NCI-H446 (cell line): Measurements from ENCODE around the gene BTBD9.

Experiments
- DNase-seq, 2 experiments: peaks; one replicate each; lab custom pipeline; 2025; lab: John Stamatoyannopoulos, UW

BTBD9 gene

DNA sequence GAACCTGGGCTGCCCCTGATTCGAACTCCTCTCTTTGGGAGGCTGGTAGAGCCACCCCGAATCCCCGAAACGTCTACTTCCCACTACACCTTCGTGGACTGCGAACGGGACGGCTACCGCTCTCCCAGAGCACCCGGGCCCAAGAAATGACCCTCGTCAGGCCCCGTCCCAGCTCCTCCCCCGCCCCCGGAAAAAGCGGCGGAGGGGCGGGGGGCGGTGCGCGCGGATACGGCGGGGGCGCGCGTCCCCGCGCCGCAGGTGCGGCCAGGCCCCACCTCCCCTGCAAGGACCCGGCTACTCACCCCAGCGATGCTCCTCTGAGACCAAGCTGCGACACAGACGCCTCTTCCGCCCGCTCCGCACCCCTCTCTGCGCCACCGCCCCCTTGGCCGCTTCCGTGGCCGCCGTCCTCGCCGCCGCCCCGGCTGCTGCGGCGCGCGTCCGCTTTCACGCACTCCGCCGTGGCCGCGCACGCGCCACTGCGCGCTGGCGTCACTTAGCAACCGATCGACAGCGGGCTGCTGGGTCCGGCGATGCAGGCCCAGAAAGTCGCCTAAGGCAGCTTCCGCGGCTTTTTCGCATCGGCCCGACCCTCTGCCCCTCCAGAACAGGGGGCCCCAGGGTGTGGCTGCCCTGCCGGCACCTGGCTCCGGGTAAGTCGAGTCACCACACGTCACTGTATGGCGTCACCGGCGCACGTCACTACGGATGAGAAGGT, at the start of gene BTBD9:
Gene BTBD9, minus strand, starts transcription at position 432 of the 718 bp plus-strand sequence.
- DNase-seq: peak; percentile 60 to 83

DNA sequence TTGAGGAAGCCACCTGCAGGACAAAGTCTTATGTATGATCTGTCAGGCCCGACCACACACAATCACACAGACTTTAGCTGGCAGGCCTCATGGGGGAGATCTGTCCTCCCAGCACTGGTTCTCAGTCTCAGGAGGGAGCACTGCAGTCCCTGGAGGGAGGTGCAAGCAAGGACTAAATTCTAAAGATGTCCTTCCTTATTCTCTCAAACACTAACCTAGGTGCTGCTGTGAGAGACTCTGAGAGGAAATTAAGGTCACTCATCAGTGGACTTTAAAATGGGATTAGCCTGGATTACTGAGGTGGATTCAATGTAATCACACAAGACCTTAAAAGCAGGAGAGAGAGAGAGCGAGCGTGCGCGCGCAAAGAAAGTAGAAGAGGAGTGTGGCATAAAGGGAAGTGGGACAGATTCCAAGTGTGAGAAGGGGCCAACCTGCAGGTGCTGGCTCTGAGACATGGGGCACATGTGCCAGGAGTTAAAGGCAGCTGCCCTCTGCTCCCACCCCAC, 48.9 kb upstream of the BTBD9 start:
- no peak for DNase-seq

DNA sequence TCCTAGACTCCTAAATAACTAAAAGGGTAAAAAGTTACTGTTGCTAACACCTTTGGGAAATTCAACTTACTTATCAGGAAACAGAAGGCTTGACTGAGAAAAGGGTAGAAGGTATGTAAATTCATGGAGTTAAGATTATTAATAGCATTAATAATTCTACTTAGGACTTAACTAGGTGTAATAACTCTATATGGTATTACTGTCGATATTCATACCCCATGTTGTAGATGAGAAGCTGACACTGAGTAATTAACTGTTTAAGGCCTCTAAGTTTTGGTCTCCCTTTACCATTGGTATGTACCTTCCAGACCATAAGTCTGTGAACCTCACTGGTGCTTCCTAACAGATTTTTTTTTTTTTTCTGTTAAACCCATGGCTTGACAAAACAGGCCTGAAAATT, 47.8 kb upstream of the BTBD9 start:
- no peak for DNase-seq

DNA sequence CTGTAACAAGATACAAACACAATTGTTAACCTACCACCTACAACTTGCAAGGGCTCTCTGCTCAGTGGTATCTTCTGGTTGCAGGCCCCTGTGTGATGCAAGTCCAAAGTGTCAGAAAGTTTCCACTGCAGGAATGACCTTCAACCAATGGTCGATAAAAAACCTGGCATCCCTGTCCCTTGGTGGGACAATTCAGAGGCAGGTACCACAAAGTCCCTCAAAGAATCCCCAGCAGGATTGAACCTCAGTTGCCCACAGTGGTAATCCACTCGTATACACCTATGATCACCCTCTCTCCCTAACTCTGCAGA, 47.3 kb upstream of the BTBD9 start:
- DNase-seq: no peak

DNA sequence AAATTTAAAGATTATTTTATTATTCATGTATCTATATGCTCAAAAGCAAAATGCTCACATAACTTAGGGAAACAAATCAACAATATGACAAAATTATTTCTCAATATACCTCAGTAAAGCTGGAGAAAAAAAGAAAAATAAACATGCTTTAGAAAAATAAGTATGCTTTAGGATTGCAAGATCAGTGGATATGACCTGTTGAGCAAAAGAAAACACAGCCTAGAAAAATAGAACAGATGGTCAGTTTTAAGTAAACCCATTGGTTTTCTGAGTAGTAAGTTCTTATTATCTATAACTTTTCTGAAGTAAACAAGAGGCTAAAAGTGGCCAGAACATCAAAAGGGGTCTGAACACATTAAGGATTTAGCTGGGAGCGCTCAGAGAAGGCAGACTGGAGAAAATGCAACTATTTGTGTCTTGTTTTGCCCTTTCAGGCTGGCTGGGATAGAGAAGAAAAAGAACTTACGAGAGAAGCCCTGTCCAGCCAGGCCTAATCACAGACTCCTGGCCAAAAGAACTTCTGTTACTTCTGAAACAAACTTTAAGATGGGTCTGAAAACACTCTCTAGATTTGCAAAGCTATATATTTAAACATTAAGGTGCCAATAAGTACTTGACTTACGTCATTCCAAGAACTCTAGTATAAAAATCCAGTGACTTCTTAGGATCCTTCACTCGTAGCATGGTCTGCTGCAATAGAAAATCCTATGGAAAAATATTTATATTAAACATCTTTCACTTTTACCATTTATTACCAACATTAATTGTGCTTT, 46.7 kb upstream of the BTBD9 start:
- DNase-seq: no peak

DNA sequence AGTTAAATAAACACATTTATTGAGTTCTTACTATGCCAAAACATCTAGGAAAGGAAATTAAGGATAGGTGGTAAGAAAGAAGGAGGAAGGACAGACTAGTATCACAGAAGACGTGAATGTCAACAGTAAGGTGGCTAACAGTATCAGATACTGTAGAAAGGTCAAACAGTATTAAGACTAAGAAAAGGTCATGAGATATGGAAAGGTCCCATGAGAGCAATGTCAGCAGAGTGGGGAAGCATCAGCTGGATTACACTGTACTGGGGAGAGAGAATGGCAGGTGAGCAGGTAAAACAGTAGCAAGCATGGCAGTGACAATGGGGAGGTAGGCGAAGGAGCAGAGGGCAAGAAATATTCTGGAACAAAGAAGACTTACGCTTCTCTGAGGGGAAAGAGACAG, 45.2 kb upstream of the BTBD9 start:
- DNase-seq: no peak

DNA sequence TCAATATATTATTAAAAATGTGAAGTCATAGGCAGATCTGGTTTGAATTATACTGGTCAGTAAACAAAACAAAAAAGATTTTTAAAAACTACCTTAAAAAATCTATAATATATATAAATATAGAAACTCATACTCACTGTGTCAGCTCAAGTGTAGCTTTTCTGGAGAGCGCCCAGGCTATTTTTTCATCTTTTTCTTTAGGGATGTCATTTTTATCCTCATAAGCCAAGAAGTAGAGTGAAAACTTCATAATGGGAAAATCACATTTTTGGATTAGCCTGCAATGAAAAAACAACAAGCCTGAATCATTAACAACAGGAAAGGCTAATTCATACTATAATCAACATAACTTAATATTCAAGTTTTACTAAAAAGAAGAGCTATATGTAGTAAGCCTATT, 44.5 kb upstream of the BTBD9 start:
- no peak for DNase-seq

DNA sequence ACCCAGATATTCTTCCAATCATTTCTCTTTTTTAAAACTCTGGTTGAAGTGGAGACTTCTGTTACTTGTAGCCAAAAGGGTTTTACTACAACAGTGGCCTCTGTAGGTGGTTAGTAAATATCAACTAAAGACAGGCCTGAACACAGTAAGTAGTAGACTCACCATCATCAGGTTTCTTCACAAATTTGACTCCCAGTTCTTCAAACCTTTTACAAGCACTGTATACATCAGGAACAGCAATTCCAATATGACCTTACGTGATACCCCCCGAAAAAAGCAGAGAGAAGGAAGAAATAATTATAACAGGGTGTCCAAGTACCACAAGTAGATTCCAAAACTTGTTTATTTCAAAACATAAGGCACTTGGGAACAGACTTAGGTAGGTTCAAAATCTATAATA, 42.1 kb upstream of the BTBD9 start:
- DNase-seq: no peak

DNA sequence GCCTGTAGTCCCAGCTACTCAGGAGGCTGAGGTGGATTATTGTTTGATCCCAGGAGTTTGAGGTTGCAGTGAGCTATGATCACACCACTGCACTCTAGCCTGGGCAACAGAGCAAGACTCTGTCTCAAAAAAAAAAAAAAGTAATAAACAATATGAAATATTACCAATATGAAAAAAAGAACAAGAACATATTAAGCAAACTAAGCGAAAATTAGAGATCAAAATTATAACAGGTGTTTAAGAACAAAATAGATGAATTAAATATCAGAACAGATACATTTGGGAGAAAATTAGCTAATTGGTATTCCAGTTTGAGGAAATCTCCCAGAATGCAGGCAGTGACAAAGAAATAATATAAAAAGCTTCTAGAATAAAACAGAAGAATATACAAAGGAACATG, 39.9 kb upstream of the BTBD9 start:
- DNase-seq: no peak

DNA sequence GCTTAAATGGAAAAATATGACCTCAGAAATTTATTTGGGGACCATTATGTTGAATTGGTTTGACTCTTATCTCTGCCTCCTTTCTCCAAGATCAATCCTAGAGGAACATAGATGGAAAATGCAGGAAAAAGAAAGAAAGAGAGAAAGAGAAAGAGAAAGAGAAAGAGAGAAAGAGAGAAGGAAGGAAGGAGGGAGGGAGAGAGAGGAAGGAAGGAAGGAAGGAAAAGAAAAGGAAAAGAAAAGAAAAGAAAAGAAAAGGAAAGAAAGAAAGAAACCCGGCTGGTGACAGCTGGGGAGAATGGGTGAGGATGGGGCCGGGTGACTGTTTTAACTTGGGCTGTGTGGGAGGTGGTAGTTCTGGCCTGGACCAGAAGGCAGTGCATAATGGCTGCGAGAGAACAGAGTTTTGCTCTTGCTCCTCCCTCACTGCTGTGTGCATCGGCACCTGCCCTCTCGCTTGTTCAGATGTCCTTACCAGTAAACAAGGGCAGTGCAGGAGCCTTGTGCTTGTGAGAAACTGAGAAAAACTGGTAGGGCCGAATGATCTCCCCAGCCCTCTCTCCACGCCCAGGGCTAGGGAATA, 38.5 kb upstream of the BTBD9 start:
- DNase-seq: no peak

DNA sequence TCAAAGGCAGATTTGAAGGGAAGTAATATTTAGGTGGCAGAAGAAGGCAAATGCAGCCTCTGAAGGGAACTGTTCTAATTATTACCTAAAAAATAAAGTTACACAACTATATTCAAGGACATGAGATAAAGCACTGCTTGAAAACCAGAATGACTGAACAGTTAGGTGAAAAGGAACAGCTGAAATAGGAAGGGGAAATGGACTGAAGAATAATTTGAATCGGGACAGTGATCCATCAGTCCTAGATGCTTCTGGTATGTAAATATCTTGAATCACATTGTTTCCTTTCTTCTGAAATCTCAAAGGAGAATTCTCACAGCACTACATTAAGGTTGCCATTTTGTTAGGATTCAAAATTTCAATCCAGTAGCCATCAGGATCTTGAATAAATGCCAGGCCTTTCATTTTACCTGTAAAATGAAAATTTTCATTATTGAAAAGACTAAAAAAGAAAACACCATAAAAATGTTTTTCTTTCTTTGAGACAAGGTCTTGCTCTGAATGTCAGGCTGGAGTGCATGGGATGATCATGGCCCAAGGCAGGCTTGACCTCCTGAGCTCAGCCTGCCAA, 37.3 kb upstream of the BTBD9 start:
- DNase-seq: no peak

DNA sequence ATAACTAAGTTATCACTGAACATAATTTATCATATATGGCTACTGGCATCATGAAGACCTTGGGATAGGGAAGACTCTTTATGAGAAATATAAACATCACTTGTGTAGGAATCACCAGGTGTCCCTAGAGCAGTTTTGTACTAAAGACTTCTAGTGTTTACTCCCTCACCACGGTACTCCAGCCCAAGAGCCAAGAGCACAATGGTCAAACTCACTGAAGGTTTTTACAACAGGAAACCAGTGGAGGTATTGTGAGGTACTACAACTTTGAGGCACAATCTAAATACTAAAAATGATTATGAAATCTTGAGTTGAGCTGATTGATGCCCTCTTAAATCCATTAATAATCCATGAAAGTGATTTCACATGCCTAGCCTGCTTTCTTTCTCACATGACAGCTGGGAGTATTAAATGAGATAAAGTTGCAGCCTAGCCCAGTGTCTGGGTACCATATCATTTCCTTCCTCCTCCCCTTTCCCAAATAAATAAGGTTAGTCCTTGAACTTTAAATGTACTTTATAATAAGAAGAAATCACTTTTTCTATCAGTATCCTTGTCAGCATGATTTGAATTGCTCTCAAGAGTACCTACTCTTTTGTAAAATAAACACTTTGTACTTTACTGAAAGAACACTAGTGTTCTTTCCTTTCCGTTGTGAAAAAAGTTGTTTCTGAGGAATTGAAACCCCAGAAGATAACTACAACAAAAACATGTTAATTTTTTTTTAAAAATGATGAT, 36.7 kb upstream of the BTBD9 start:
- no peak for DNase-seq

DNA sequence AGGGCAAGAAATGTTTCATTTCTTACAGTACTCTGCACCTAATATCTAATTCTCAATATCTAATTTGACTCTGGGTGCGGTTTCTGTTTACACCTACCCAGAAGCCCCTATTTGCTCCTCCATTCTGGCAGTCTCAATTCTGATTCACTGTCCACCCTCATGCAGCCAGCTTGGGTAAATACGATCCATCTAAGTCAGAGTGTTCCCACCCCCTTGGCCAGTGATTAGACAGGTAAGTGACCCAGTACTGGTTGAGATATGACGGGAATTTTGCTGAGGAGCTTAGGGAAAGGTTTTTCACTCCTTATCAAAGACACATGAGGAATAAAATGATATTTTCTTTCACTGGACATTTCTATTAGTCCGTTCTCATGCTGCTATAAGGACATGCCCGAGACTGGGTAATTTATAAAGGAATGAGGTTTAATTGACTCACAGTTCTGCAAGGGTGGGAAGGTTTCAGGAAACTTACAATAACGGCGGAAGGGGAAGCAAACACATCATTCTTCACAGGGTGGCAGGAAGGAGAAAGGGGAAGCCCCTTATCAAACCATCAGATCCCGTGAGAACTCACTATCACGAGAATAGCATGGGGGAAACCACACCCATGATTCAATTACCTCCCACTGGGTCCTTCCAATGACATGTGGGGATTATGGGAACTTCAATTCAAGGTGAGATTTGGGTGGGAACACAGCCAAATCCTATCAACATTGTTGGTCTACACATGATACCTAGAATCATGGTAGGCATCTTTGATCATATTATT, 33.9 kb upstream of the BTBD9 start:
- no peak for DNase-seq

DNA sequence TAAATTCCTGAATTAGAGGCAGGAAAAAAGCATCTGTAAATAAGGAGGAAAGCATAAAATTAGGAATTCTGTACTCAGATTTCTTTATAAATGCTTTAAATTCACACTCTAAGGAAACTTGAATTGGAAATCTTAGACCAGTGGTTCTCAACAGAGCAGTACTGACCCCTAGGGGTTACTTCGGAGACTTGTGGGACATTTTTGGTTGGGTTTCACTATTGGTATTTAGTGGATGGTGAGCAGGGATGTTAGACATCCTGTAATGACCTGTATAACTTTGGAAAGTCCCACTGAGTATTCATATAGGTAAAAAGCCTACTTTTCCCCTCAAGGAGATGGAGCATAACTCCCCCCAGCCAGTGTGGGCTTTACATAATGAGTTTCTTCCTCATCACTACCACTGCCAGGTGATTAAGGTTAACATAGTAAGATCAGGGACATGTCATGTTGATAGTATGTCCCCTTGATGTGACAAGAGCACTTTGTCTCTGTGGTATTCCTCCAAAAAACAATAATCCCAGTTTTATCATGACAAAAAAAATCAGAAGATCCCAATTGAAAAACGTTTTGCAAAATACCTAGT, 32.2 kb upstream of the BTBD9 start:
- DNase-seq: peak; percentile 12 to 77

DNA sequence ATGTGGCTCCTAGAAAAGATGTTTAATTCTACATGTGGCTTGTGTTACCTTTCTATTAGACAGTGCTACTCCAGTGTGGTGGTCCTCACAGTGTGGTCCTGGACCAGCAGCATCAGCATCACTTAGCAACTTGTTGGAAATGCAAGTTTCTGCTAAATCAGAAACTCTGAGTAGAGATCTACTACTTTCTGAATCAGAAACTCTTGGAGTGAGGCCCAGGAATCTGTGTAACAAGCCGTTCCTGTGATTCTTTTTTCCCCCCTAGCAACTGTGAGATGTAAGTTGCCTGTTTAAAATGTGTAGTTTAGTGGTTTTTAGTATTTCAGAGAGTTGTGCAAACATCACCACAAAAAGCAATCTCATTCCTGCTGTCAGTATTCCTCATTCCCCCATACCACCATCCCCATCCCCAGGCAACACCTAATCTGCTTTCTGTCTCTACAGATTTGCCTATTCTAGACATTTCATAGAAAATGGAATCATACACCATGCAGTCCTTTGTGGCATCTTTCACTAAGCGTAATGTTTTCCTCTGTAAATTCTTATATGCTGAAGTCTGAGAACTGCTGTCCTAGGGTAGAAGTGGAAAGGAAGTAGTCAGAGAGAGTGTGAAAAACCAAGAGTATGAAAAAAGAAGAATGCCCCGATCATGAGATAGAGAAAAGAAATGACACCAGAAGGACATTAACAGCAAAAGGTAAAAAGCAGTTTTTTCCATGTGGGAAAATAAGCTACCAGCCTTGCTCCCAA, 18.9 kb upstream of the BTBD9 start:
- no peak for DNase-seq

DNA sequence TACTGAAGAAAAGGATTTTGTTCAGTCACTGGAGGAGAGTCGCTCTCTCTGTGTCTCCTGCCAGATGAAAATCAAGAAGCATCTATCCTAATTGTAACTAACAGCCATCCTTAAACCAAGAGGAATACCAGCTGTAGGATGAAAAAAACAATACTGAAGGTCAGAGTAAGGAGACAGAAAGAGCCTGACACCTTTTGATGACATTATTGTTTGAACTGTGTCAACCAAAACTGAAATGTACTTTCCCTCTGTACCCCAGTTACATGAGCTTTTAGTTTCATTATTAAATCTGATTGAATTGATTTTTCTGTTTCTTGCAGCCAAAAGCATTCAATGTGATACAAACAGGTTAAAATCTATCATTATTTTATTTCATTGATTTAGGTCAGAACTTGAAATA, 17.2 kb upstream of the BTBD9 start:
- DNase-seq: no peak

DNA sequence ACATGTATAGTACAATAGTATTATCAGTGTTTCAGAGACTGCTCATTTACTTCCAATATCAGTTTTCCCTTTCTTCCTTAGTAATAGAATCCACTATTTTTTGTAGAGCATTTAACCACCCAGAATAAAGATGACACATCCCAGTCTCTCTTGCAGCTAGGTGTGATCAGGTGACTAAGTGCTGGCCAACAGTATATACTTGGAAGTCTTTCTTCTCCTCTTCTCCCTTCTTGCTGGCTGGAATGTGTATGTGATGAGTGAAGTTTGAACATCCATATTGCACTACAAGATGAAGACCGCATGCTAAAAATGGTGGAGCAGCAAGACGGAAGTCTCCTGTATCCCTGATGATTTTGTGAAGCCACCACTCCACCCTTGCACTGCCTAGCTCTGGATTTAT, 14.5 kb upstream of the BTBD9 start:
- DNase-seq: no peak

DNA sequence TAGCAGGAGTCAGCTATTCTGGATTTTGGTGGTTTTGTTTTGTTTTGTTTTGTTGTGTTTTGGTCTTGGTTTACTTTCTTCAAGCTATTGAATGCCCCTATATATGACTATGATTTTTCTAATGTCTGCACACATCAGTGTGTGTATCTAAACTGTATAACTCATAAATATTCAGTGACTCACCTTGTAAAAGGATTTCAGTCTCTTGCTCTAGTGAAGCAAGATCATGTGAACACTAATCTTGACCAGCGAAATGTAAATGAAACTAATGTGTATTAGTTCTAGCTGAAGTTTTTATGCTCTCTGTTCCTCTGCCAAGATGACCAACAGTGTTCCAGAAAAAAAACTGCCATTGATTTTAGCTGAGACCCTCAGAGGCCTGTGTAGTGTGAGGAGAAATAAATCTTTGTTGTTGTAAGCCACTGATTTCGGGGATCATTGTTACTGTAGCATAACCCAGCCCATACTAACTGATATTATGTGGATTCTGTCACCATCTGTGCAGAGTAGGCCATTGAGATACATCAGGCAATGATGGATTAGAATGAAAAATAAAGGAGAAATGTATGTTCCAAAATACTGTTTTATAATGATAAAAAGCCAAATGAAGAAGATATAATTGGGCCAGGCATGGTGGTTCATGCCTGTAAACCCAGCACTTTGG, 11.5 kb upstream of the BTBD9 start:
- DNase-seq: no peak

DNA sequence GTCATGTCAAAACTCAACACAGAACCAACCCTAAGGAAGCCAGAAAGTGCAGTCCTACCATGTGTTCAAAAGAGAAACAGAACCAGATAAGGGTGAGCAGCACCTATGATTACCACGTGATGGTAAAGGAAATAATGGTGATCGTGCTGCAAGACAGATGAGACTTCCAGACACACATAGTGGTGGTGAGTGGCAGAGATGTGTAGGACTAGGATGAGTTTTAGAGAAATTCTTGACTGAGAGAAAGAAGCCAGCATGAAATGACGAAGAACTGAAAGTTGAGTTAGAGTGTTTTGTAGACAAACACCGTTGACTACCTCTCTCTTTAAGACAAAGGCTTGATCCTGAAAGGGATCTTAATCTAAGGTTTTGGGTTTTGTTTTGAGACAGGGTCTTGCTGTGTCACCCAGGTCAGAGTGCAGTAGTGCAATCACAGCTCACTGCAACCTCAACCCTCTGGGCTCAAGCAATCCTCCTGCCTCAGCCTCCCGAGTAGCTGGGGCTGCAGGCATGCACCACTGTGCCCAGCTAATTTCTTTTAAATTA, 10.6 kb upstream of the BTBD9 start:
- DNase-seq: no peak

DNA sequence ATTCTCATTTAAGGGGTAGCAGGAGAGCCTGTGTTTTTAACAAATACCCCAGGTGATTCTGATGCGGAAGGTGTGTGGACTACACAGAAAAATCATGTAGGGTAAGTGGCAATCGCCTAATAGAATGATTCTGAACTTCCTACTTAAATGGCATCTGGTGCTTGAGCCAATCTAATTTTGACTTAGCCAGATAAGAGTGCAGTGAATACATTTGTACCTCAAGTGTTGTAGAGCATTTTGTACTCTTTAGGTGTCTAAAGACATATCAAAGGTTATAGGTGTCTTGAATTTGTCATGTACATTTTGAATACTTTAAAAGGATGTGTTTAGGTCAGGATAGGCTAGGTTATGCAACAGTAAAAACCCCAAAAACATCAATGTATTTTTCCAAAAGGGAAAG, 10.0 kb upstream of the BTBD9 start:
- no peak for DNase-seq
